Eye (tissue), 1 donor: ENCODE results near the gene SMARCB1.
"Not testable (repeated sequence)": the region's sequence is repeated elsewhere in the genome, so short reads cannot be mapped to it uniquely, and the experiment has no call there.

Source experiments
- DNase-seq: peaks from one replicate; pipeline ENCODE4 v3.0.0-alpha.2; 2015

Gene SMARCB1

DNA sequence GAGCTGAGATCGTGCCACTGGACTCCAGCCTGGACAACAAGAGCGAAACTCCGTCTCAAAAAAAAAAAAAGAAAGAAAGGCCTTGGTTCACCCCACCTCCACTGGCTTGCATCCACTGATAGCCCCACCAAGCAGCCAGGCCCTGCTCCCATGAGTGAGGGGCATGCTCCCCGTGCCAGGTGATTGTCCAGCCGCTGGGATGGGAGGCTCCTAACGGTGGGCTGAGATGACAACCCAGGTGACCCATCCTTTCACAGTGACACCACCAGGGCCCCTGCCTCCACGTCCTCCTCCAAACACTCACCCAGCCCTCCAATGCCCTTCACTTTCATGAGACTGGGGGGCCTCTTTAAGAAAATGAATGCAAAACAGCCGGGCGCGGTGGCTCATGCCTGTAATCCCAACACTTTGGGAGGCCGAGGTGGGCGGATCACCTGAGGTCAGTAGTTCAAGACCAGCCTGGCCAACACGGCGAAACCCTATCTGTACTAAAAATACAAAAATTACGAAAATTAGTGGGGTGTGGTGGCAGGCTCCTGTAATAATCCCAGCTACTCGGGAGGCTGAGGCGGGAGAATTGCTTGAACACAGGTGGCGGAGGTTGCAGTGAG is 60.6 kb downstream of the SMARCB1 start:
- DNase-seq, result no peak

DNA sequence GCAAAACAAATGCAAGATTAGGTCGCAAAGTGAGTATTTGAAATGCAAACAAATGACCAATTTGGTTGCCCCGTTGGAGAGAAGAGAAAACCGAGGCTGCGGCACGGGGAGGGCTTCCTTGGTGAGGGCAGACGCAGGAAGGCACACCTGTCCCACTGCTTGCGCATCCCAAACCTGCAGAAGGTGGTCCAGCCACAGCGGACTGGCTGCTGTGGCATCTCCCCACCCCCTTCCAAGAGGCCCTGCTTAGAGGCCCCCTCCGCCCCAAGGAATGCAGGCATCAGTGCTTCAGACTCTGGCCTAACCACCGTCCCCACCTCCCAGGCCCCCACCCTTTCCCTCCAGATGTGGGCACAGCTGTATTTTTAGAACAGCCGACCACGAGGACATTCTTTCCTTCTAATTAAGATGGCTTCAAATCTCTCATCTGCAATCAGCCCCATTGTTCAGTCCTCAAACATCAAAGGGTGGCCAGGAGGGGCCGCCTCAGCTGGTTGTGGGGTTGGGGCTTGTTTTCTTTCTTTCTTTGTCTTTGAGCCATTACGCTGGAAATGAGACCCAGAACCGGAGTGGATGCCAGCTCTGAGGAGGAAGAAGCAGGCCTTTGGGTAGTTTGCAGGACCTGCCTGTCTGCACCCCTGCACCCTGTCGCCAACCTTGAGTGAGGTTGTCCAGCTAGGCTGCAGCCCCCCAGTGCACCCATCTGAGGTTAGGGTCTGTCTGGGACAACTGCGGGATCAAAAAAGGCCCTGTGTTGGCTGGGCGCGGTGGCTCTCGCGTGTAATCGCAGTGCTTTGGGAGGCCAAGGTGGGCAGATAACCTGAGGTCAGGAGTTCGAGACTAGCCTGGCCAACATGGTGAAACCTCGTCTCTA is 61.5 kb downstream of the SMARCB1 start:
- peak; percentile 57 for DNase-seq

DNA sequence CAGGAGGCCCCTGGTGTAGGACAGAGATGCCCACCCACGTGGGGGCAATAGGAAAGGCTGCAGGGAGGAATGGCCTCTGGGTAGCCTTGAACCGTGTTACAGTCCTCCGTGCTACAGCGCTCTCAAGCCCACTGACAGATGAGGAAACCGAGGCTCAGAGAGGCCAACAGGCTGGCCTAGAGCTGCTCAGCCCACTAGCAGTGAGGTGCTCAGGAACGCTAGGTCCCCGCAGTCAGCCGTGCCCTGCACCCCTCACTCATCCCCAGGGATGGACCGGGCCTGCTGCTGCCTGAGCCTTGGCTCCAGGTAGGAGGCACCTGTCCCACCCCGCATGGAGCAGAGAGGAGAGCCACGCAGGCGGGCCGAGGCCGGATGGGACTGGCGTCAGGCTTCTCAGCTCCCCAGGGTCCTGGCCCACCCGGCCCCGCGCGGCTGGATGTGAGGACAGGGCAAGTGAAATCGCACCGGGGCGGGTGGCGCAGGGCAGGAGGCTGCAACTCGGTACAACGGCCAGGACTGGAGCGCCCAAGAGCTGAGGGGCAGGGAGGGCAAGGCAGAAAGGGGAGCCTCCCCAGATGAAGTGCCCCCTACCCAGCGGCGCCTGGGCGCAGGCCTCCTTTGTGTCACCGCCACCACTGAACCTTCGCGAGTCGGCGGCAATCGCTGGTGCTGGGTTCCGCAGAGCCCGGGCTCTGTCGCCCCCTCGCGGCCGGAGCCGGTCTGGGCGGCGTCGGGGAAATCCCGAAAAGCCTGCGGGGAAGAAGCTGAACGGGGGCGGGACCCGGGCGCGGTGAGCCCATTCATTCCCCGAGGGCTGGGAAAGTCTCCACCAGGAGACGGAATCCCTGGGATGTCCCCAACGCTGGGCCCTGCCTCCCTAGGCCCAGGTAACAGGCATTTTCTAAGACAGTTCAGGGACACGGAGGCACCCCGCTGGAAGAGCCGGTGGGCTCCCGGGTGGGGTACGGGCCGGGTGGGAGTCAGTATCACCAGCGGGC is 62.5 kb downstream of the SMARCB1 start:
- peak; percentile 95 for DNase-seq

DNA sequence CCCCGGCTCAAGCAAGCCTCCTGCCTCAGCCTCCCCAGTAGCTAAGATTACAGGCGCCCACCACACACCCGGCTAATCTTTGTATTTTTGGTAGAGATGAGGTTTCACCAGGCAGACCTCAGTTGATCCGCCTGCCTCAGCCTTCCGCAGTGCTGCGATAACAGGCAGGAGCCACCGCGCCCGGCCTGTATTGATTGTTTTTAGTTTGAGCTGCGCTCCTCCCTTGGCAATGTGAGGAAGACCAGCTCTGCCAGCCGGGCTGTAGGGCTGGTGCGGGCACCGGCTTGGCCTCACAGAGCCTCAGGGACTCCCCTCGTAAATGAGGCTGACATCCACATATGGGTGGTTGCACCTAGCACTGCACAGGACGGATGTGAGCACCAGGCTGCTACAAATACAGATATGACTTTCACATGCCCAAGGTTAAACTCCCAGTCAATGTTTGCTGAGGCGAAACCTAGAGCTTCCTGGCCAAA is 63.4 kb downstream of the SMARCB1 start:
- no peak for DNase-seq

DNA sequence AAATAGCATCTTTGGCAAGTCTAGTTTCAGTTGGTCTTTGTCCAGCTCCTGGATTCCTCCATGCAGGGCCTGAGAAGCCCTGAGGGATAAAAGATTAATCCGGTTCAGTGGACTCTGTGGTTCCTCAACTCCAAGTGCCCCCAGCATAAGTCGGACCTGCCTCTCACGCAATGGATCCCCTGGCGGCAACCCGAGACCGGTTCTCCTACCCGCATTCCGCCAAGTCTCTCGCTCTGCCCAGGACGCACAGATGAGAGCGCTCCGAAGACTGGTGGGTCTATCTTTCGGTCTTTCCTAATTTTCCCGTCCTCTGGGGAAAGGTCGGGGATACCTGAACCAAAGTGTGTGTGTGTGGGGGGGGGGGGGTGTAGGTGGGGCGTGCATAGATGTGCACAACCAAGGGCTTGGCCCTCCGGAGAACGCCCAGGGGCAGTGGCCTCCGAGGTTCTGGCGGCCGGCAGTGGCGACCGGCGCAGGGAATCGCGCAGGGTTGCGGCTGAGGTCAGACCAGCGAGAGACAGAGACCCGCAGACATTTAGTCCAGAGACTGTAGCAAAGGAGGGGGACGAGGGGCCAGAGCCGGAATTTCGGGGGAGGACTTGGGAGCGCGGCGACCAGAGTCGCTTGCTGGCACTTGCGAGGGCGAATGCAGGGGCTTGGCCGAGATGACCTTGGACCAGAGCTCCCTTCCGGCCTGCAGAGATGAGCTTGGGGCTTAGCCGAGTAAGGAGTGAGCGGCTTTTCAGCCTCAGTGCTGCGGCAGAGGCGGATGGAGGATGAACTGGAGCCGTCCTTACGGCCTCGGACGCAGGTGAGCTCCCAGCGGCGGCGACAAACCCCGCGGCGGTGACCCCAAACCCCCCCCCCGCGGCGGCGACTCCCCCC is 70.2 kb downstream of the SMARCB1 start:
- peak; percentile 92 for DNase-seq

DNA sequence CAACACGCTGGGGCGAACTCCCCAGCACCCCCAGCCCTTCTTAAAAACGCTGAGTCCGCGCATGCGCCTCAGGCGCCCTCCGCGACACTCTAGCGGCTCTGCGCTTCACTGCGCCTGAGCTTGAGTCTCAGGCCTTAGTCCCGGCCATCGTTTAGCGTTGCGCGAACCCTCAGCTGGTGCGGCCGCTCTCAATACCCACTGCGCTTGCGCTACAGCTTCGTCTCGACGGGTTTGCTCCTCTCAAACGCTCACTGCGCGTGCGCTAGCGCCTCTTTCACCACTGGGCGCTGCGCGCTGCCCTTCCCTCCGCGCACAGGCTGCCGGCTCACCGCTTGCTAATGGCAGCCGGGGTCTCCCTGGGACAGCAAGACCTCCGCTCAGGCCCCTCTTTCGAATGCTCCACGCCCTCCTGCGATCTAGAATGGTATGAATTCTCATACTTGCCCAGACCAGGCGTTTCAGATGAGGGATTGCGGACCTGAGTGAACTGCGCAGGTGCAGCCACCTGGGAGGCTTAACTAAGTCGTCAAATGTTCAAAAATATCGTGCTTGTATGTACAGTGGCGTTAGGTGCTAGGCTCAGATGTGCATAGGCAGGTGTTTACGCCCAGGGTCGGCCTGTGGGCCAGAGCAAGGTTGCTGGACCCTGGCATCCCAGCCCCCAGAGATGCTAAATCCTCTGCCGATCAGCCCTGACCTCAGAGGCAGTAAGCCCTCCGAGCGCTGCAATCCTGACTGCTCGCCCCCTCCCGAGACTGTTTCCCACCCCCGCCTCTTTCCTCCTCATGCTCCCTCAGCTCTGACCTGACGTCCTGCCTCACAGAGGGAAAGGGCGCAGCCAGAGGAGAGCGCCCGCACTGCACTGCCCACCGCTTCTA is 71.1 kb downstream of the SMARCB1 start, which contains the start of gene SLC2A11:
TSS of gene SLC2A11 (plus strand) at position 270 of the 878 bp plus-strand sequence. CDS start at position 395, 125 bp downstream.
- DNase-seq, result peak; percentile 100

DNA sequence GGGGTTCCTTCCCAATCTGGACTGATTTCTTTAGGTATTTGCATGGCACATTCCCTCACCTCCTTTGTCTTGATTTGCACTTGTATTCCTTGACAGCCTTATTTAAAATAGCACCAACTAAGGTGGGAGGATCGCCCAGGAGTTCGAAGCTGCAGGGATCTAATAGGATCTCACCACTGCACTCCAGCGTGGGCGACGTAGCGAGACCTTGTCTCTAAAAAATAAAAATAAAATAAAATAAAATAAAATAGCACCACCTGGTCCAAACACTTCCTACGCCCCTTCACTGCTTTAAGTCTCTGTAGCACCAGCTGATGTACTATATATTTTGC is 71.7 kb downstream of the SMARCB1 start:
- DNase-seq, result no peak

DNA sequence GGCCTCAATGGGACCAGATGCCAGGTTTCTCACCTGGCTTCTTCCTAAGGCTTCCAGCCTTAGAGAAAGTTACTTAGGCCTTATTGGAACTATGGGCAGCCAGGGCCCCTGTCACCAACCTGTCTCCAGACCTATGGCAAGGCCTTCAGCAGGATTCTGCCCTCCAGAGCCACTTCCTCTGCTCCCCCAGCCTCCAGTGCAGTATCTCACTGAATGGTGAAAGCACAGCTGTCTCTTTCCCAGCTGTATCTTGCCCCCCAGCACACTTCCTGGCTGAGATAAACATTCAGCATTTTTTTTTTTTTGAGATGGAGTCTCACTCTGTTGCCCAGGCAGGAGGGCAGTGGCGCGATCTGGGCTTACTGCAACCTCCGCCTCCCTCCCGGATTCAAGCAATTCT is 72.4 kb downstream of the SMARCB1 start:
- no peak for DNase-seq

DNA sequence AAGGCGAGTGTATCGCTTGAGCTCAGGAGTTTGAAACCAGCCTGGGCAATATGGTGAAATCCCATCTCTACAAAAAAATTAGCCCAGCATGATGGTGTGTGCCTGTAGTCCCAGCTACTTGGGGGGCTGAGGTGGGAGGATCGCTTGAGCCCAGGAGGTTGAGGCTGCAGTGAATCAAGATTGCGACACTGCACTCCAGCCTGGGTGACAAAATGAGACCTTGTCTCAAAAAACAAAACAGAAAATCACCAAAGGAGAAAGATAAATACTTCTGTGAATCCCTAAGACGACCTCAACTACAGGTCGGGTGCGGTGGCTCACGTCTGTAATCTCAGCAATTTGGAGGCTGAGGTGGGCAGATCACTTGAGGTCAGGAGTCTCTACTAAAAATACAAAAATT is 73.4 kb downstream of the SMARCB1 start:
- not testable (repeated sequence) for DNase-seq

DNA sequence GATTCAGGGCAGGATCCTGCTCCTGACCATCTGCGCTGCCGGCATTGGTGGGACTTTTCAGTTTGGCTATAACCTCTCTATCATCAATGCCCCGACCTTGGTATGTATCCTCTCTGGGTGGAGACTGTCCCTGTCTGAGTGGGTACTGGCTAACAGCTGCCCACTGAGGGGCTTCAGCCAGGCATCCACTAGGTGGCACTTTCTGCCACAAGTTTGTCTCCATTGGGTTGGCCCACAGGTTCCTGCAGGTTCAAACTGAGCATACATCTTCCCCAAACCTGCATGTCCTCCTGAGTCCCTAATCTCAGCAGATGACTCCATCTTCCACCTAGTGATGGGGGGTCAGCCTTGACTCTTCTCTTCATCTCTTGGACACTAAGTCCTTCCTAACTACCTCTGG is 75.3 kb downstream of the SMARCB1 start:
- DNase-seq, result peak; percentile 56

DNA sequence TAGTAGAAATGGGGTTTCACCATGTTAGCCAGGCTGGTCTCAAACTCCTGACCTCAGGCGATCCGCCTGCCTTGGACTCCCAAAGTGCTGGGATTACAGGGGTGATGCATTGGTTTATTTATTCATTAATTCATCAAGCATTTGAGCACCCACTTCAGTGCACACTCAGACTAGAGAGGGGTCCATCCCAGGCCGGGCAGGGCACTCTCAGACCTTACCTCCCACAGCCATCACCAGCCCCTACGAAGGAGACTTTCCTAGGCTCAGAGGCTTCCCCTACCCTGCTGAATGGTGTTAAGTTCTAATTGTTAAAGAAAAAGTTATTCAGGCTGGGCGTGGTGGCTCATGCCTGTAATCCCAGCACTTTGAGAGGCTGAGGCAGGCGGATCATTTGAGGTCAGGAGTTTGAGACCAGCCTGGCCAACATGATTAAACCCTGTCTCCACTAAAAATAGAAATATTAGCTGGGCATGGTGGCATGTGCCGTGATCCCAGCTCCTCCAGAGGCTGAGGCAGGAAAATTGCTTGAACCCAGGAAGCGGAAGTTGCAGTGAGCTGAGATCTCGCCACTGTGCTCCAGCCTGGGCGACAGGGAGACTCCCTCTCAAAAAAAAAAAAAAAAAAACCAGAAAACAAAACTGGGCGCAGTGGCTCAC is 77.9 kb downstream of the SMARCB1 start:
- DNase-seq, result not testable (repeated sequence)

DNA sequence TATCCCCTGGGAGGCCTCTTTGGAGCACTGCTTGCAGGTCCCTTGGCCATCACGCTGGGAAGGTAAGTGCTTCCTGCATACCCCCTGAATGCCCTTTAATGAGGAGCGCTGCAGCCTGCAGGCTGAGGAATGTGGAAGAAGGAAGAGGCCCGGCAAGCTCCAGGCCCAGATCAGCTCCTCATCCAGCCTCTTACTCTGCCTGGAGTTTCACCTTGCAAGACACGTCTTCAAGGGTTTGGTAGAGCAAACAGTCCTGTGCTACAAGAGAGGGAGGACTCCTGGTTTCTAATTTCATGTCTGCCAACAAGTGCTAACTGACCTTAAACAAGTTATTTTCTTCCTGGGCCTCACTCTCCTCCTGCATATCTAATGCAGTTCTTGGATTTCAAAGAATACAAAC is 81.8 kb downstream of the SMARCB1 start:
- no peak for DNase-seq

DNA sequence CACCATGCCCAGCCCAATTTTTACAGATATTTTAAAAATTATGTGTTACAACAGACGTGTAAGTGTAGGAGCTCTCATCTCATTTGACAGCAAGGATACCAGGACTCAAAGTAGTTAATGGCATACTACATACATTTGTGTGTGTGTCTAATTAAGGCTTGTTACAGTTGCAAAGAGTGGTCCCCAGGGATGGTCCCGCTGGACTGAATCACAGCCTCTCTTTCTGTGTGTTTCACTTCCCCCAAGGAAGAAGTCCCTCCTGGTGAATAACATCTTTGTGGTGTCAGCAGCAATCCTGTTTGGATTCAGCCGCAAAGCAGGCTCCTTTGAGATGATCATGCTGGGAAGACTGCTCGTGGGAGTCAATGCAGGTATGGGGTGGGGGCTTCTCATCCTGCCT is 88.1 kb downstream of the SMARCB1 start:
- DNase-seq, result no peak

DNA sequence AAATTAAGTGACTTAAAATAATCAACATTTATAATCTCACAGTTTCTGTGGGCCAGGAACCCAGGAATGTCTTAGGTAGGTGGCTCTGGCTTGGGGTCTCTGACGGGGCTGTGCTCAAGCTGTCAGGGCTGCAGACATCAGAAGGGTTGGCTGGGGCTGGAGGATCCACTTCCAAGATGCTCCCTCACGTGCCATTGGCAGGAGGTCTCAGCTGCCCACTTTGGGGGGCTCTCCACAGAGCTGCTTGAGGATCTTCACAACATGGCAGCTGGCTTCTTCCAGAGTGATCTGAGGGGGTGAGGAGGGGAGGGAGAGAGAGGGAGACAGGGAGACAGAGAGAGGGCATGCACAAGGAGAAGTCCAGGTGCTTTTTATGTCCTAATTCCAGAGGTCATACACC is 89.0 kb downstream of the SMARCB1 start:
- no peak for DNase-seq

DNA sequence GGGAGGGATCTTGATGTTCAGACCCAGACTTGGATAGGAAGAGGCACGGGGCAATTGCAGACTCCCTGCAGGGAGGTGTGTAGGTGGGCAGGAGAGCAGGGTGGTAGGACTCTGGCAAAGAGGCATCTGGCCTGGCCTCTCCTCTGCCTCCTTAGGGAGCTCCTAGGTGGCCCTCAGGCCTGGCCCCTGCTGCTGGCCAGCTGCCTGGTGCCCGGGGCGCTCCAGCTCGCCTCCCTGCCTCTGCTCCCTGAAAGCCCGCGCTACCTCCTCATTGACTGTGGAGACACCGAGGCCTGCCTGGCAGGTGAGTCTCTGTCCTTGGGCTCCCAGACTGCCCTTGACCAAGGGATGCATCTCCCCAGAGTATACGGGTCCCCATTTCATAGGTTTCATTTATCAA is 90.8 kb downstream of the SMARCB1 start:
- DNase-seq, result no peak

DNA sequence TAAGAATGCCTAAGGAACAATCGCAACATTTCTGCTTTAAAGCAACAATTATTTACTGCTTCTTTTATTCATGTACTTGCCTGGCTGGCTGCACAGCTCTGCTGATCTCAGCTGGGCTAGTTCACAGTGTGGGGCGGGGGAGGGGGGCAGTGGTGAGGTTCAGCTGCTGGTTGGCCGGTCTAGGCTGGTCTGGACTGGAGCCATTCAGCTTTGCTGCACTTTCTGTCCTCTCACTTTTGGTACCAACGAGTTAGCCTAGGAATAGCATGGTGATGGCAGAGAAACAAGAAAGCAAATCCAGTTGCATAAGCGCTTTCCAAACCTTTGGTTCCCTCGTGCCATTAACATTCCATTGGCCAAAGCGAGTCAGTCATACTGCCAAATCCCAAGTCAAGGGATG is 91.5 kb downstream of the SMARCB1 start:
- no peak for DNase-seq

DNA sequence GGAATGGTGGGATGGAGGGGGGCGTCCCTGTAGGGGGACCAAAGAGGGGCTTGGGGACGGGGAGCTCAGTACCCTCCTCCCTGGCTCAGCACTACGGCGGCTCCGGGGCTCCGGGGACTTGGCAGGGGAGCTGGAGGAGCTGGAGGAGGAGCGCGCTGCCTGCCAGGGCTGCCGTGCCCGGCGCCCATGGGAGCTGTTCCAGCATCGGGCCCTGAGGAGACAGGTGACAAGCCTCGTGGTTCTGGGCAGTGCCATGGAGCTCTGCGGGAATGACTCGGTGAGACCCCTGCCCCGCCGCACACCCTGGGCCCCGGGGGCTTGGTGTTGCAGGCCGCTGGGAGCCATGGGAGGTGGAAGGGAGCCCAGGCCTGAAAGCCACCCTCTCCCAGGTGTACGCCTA is 95.6 kb downstream of the SMARCB1 start:
- DNase-seq, result no peak

DNA sequence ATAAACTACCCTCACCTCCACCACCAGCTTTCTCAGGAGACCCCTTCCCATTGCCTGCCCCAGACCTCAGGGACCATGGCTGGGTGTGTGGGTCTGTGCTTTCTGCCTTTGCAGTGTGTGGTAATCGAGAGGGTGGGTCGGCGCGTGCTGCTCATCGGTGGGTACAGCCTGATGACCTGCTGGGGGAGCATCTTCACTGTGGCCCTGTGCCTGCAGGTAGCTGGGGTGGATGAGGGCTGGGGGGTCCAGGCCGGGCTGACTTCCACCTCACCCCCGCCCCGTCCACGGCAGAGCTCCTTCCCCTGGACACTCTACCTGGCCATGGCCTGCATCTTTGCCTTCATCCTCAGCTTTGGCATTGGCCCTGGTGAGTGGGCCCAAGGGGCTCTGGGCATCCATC is 96.9 kb downstream of the SMARCB1 start:
- DNase-seq, result no peak

DNA sequence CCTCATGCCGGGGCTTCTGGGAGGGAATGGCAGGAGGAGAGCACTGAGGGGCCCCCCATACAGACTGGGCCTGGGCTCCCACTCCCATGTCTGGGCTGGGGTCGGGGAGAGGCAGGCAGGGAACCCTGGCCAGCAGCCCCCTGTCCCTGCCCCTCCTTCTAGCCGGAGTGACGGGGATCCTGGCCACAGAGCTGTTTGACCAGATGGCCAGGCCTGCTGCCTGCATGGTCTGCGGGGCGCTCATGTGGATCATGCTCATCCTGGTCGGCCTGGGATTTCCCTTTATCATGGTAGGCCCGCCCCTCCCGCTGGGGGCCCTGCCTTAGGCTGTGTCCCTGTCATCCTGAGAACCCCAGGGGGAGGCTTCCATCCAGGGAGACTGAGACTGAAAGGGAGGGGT is 97.4 kb downstream of the SMARCB1 start:
- no peak for DNase-seq
